GM19324 (cell line): ENCODE measurements around the gene KCTD5.
"Not testable (repeated sequence)": the region's sequence is repeated elsewhere in the genome, so short reads cannot be mapped to it uniquely, and the experiment has no call there.

ENCODE experiments used
- ATAC-seq: cut with Tn5 transposase; IDR thresholded peaks from one replicate; pipeline ENCODE4 v1.9.1; 2021; ENCODE audit warnings: mild to moderate bottlenecking, moderate library complexity; ENCODE audit not compliant: unreplicated experiment, low FRiP score

The KCTD5 gene

GRCh38 chr16:2682209-2683021, at the start of gene KCTD5:
TSS of gene KCTD5 (plus strand) at chr16:2682523. CDS start at chr16:2682549, 26 bp downstream.
- ATAC-seq = peak; percentile 85

- ATAC-seq = not testable (repeated sequence)
Observed at GRCh38 chr16:2639071-2639721, 43.1 kb upstream of the KCTD5 start.

- ATAC-seq = not testable (repeated sequence)
Observed at GRCh38 chr16:2639722-2640072, 42.6 kb upstream of the KCTD5 start.

GRCh38 chr16:2642561-2642960, 39.8 kb upstream of the KCTD5 start:
- not testable (repeated sequence) for ATAC-seq

GRCh38 chr16:2644754-2645453, 37.4 kb upstream of the KCTD5 start:
- not testable (repeated sequence) for ATAC-seq

GRCh38 chr16:2651268-2651871, 31.0 kb upstream of the KCTD5 start:
- not testable (repeated sequence) for ATAC-seq

- not testable (repeated sequence) for ATAC-seq
Observed at GRCh38 chr16:2653915-2654314, 28.4 kb upstream of the KCTD5 start.

- ATAC-seq = not testable (repeated sequence)
Observed at GRCh38 chr16:2654949-2655348, 27.4 kb upstream of the KCTD5 start.

- ATAC-seq = no peak
Observed at GRCh38 chr16:2656985-2657384, 25.3 kb upstream of the KCTD5 start.

GRCh38 chr16:2657803-2658202, 24.5 kb upstream of the KCTD5 start:
- not testable (repeated sequence) for ATAC-seq

- not testable (repeated sequence) for ATAC-seq
Observed at GRCh38 chr16:2659560-2659959, 22.8 kb upstream of the KCTD5 start.

GRCh38 chr16:2660014-2660662, 22.2 kb upstream of the KCTD5 start:
- ATAC-seq = not testable (repeated sequence)

GRCh38 chr16:2660755-2661373, 21.5 kb upstream of the KCTD5 start:
- not testable (repeated sequence) for ATAC-seq

GRCh38 chr16:2663553-2664546, 18.5 kb upstream of the KCTD5 start:
- no peak for ATAC-seq

- no peak for ATAC-seq
Observed at GRCh38 chr16:2664574-2664982, 17.7 kb upstream of the KCTD5 start.

- ATAC-seq = not testable (repeated sequence)
Observed at GRCh38 chr16:2666671-2667070, 15.7 kb upstream of the KCTD5 start.

- not testable (repeated sequence) for ATAC-seq
Observed at GRCh38 chr16:2669587-2669986, 12.7 kb upstream of the KCTD5 start.

- not testable (repeated sequence) for ATAC-seq
Observed at GRCh38 chr16:2670017-2670416, 12.3 kb upstream of the KCTD5 start.

- not testable (repeated sequence) for ATAC-seq
Observed at GRCh38 chr16:2671193-2671592, 11.1 kb upstream of the KCTD5 start.
